Mucosa of rectum (tissue), 2 donors: Measurements from ENCODE around the gene COL18A1.
A peak's percentile ranks its signal among the peaks of the same experiment; 100 is the strongest.

Source experiments
- H3K27ac ChIP-seq, 2 donors: one replicate each; pipeline ENCODE4 v1.7.0; 2013; ENCODE audit warnings: inconsistent platforms in 2 of 2, low read depth in 2 of 2, low read length in 2 of 2
- H3K27me3 ChIP-seq, 2 donors: one replicate each; pipeline ENCODE4 v1.7.0; 2013; ENCODE audit warnings: low read length in 2 of 2; ENCODE audit not compliant: control insufficient read depth in 2 of 2, insufficient read depth in 2 of 2
- H3K36me3 ChIP-seq, 2 donors: one replicate each; pipeline ENCODE4 v1.7.0; 2013; ENCODE audit warnings: low read length in 2 of 2; ENCODE audit not compliant: control insufficient read depth in 2 of 2, insufficient read depth in 2 of 2
- H3K4me1 ChIP-seq, 2 donors: one replicate each; pipeline ENCODE4 v1.7.0; 2013; ENCODE audit warnings: low read length in 2 of 2, mild to moderate bottlenecking in 1 of 2; ENCODE audit not compliant: control insufficient read depth in 2 of 2, insufficient read depth in 2 of 2
- H3K4me3 ChIP-seq, 2 donors: one replicate each; pipeline ENCODE4 v1.7.0; 2013; ENCODE audit warnings: low read length in 2 of 2
- H3K9ac ChIP-seq, 2 donors: one replicate each; pipeline ENCODE4 v1.7.0; 2013; ENCODE audit warnings: low read length in 2 of 2, low read depth in 1 of 2, mild to moderate bottlenecking in 1 of 2
- H3K9me3 ChIP-seq, 2 donors: one replicate each; pipeline ENCODE4 v1.7.0; 2013; ENCODE audit warnings: low read length in 2 of 2; ENCODE audit not compliant: control insufficient read depth in 2 of 2
- donor health status: healthy.
- donor health status: Normal muscosa, but diverticular disease.

COL18A1 gene

GRCh38 chr21:45543710-45544448 lies 138.9 kb downstream of the COL18A1 start:
- H3K4me1 ChIP-seq: peaks cover 4 to 5% of the 10 kb centered on the region in 2 donors
- no peaks in the 10 kb centered on the region for H3K27me3 ChIP-seq
- H3K9ac ChIP-seq: no peak overlapping the region
- no peaks in the 10 kb centered on the region for H3K9me3 ChIP-seq
- H3K4me3 ChIP-seq: no peak overlapping the region
- H3K27ac ChIP-seq: no peak overlapping the region
- no peaks in the 10 kb centered on the region for H3K36me3 ChIP-seq

DNA sequence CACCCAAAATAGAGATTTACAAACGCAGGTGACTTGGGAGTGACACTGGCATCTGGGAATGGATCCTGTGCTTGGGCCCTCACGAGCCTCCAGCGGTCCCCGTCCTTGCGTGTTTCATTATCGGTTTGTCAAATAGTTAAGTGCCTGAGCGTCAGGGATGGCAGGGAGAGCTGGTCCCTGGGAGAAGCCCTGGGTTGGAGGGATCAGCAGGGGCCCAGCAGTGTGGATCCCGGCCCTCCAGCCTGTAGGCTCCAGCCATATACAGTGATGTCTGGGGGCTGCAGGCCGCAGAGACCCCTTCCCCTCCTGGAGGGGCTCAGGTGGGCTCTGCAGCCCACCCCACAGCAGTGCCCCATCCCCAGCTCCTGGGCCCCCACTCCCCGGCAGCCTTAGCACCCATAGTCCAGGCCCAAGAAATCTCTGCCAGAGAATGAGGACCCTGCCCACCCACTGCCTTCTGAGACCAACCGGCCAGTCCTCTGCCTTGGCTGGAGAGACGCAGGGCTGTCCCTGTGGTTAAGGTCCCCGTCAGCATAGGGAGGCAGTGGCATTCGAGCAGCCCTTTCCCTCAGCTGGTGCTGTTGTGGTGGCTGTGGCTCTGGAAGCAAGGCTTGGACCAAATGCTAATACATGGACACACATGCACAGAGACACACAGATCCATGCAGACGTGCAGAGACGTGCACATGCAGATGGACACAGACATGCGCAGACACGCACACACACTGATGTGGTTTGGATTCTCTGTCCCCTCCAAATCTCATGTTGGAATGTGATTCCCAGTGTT lies 139.7 kb downstream of the COL18A1 start:
- peaks cover 4 to 5% of the 10 kb centered on the region in 2 donors for H3K4me1 ChIP-seq
- no peaks in the 10 kb centered on the region for H3K36me3 ChIP-seq
- no peaks in the 10 kb centered on the region for H3K27me3 ChIP-seq
- no peak overlapping the region for H3K27ac ChIP-seq
- H3K9me3 ChIP-seq: no peaks in the 10 kb centered on the region
- no peak overlapping the region for H3K9ac ChIP-seq
- no peak overlapping the region for H3K4me3 ChIP-seq

GRCh38 chr21:45545236-45545570 lies 140.2 kb downstream of the COL18A1 start:
- H3K9me3 ChIP-seq: no peaks in the 10 kb centered on the region
- no peak overlapping the region for H3K27ac ChIP-seq
- no peaks in the 10 kb centered on the region for H3K27me3 ChIP-seq
- peaks cover 4 to 5% of the 10 kb centered on the region in 2 donors for H3K4me1 ChIP-seq
- H3K4me3 ChIP-seq: no peak overlapping the region
- no peaks in the 10 kb centered on the region for H3K36me3 ChIP-seq
- H3K9ac ChIP-seq: no peak overlapping the region

GRCh38 chr21:45545691-45546531 lies 140.9 kb downstream of the COL18A1 start:
- H3K9me3 ChIP-seq: no peaks in the 10 kb centered on the region
- no peaks in the 10 kb centered on the region for H3K27me3 ChIP-seq
- no peak overlapping the region for H3K4me3 ChIP-seq
- no peak overlapping the region for H3K9ac ChIP-seq
- H3K36me3 ChIP-seq: no peaks in the 10 kb centered on the region
- no peak overlapping the region for H3K27ac ChIP-seq
- peaks cover 4 to 5% of the 10 kb centered on the region in 2 donors for H3K4me1 ChIP-seq

GRCh38 chr21:45546636-45547544 lies 141.9 kb downstream of the COL18A1 start:
- no peaks in the 10 kb centered on the region for H3K9me3 ChIP-seq
- no peak overlapping the region for H3K27ac ChIP-seq
- H3K36me3 ChIP-seq: no peaks in the 10 kb centered on the region
- H3K9ac ChIP-seq: no peak overlapping the region
- H3K4me3 ChIP-seq: no peak overlapping the region
- peaks cover 0 to 4% of the 10 kb centered on the region in 2 donors for H3K4me1 ChIP-seq
- no peaks in the 10 kb centered on the region for H3K27me3 ChIP-seq

DNA sequence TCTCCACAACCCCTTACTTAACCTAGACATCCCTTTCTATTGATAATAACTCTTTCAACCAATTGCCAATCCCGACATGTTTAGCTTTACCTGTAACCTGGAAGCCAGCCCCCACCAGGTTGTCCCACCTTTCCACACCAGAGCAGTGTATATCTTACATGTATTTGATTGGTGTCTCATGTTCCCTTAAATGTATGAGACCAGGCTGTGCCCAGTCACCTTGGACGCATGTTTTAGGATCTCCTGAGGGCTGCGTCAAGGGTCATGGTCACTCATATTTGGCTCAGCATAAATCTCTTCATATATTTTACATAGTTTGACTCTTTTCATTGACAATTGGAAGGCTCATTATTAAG lies 142.6 kb downstream of the COL18A1 start:
- Histone ChIP-seq H3K36me3 (no peaks in the 10 kb centered on the region), H3K9me3 (no peaks in the 10 kb centered on the region), H3K27me3 (no peaks in the 10 kb centered on the region), H3K4me3 (no peak overlapping the region), H3K27ac (no peak overlapping the region), H3K9ac (no peak overlapping the region), H3K4me1 (peaks cover 3 to 4% of the 10 kb centered on the region in 2 donors)

DNA sequence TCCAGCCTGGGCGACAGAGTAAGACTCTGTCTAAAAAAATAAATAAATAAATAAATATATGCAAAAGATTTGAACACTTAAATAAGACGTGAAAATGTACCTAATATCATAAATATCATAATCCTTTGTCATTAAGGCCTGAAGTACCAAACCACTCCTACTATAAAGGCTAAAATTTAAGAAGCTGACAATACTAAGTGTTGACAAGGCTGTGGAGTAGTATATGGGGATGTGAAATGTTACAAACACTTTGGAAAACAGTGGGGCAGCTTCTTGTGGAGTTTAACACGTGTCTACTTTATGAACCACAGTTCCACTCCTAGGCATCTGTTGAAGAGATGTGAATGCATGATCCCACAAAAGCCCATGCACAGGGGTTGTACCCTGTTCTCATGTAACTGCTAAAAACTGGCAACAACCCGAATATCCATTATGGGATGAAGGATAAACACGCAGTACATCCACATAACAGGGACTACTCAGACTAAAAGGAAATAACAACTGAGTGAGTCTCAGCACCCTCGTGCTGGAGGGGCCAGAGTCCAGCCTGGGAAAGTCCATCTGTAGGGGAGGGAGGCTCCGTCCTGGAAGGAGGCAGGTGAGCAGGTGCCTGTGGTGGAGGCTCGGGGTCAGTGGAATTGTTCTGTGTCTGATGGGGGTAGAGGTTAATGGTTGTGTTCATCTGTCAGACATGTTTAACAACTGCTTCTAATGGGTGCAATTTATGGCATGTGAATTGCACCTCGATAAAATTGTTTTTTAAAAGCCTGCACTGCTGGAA lies 143.9 kb downstream of the COL18A1 start:
- peaks cover 3 to 4% of the 10 kb centered on the region in 2 donors for H3K4me1 ChIP-seq
- no peaks in the 10 kb centered on the region for H3K36me3 ChIP-seq
- no peak overlapping the region for H3K9ac ChIP-seq
- no peaks in the 10 kb centered on the region for H3K9me3 ChIP-seq
- no peak overlapping the region for H3K4me3 ChIP-seq
- H3K27ac ChIP-seq: no peak overlapping the region
- no peaks in the 10 kb centered on the region for H3K27me3 ChIP-seq

- H3K36me3 ChIP-seq: no peaks in the 10 kb centered on the region
- H3K27ac ChIP-seq: peak overlapping the region in 1 of 2 donors; percentile 43
- H3K4me3 ChIP-seq: peak overlapping the region in 1 of 2 donors; percentile 5
- H3K4me1 ChIP-seq: peaks cover 3 to 4% of the 10 kb centered on the region in 2 donors
- no peaks in the 10 kb centered on the region for H3K27me3 ChIP-seq
- H3K9me3 ChIP-seq: no peaks in the 10 kb centered on the region
- no peak overlapping the region for H3K9ac ChIP-seq
These were observed 144.9 kb downstream of the COL18A1 start for GRCh38 chr21:45549626-45550463.
